ENCODE data around the gene NMNAT2.

Gene NMNAT2

GRCh38 chr1:183308719-183309118, 109.5 kb downstream of the NMNAT2 start:
- no peak for DNase-seq

- DNase-seq: no peak
Observed at GRCh38 chr1:183306317-183307042, 111.7 kb downstream of the NMNAT2 start.

- DNase-seq: no peak
Observed at GRCh38 chr1:183304440-183305107, 113.6 kb downstream of the NMNAT2 start.

GRCh38 chr1:183303901-183304300, 114.3 kb downstream of the NMNAT2 start:
- DNase-seq: no peak

- no peak for DNase-seq
Observed at GRCh38 chr1:183303323-183303645, 114.9 kb downstream of the NMNAT2 start.

- peak; percentile 44 for DNase-seq
Observed at GRCh38 chr1:183302452-183303322, 115.5 kb downstream of the NMNAT2 start.

GRCh38 chr1:183301239-183301638, 116.9 kb downstream of the NMNAT2 start:
- DNase-seq: no peak

GRCh38 chr1:183300828-183301227, 117.4 kb downstream of the NMNAT2 start:
- DNase-seq: no peak

- no peak for DNase-seq
Observed at GRCh38 chr1:183300395-183300794, 117.8 kb downstream of the NMNAT2 start.

- DNase-seq: no peak
Observed at GRCh38 chr1:183296782-183297181, 121.4 kb downstream of the NMNAT2 start.

GRCh38 chr1:183295521-183295920, 122.7 kb downstream of the NMNAT2 start:
- DNase-seq: no peak

GRCh38 chr1:183293876-183294275, 124.3 kb downstream of the NMNAT2 start:
- no peak for DNase-seq

GRCh38 chr1:183293241-183293640, 124.9 kb downstream of the NMNAT2 start:
- DNase-seq: no peak

GRCh38 chr1:183291802-183292514, 126.2 kb downstream of the NMNAT2 start:
- no peak for DNase-seq

- DNase-seq: no peak
Observed at GRCh38 chr1:183291216-183291762, 126.9 kb downstream of the NMNAT2 start.

GRCh38 chr1:183290628-183291027, 127.6 kb downstream of the NMNAT2 start:
- DNase-seq: no peak

GRCh38 chr1:183289051-183289496, 129.1 kb downstream of the NMNAT2 start:
- DNase-seq: no peak

- DNase-seq: no peak
Observed at GRCh38 chr1:183288583-183288982, 129.6 kb downstream of the NMNAT2 start.

- no peak for DNase-seq
Observed at GRCh38 chr1:183287191-183287675, 130.9 kb downstream of the NMNAT2 start.

- DNase-seq: no peak
Observed at GRCh38 chr1:183285746-183286145, 132.4 kb downstream of the NMNAT2 start.

GRCh38 chr1:183285256-183285655, 132.9 kb downstream of the NMNAT2 start:
- DNase-seq: no peak

GRCh38 chr1:183284086-183284485, 134.1 kb downstream of the NMNAT2 start:
- DNase-seq: no peak

Data from T1000 (cell line).